RWPE1 (cell line): ENCODE data around the gene BOD1L1.

Source experiments
- CTCF ChIA-PET: fragments of 350-600 bp; sonication (Branson Sonifier 250); formaldehyde crosslinking; extraction: SDS; loops from one replicate; lab custom pipeline; 2021; lab: Yijun Ruan, JAX
- POLR2A ChIA-PET: fragments of 400-600 bp; formaldehyde crosslinking; extraction: SDS; loops from one replicate; lab custom pipeline; 2020; ENCODE audit warnings: antibody characterized with exemption; ENCODE audit not compliant: low non-redundant PET; lab: Yijun Ruan, JAX
- DNase-seq: peaks from one replicate; pipeline ENCODE4 v3.0.0; 2012; ENCODE audit warnings: low spot score
- H3K27ac ChIP-seq: fragments of 450-650 bp; 2 replicates; pipeline ENCODE4 v1.5.1; 2017
- CTCF ChIP-seq: fragments of 450-650 bp; conservative IDR thresholded peaks from 2 replicates; pipeline ENCODE4 v1.5.1; 2017; ENCODE audit warnings: low read depth, mild to moderate bottlenecking

BOD1L1 gene

GRCh38 chr4:13546142-13546940, 81.2 kb downstream of the BOD1L1 start:
- TF ChIP-seq CTCF, result no peak
- no peak for DNase-seq
- ChIA-PET POLR2A (no interaction called here), CTCF (interaction anchor here (0.6 to 0.7 kb wide), 2 partner anchors 24 to 120 kb away, joined by 4 read pairs; no protein-coding TSS in a partner anchor)
- H3K27ac ChIP-seq, result no peak overlapping the region

- CTCF ChIA-PET, result no interaction called here
Observed at GRCh38 chr4:13545394-13545808, 82.1 kb downstream of the BOD1L1 start.

GRCh38 chr4:13544606-13545393, 82.7 kb downstream of the BOD1L1 start:
- POLR2A ChIA-PET, result no interaction called here
- no peak for TF ChIP-seq CTCF
- H3K27ac ChIP-seq, result no peak overlapping the region

More at GRCh38 chr4:13545394-13545808, 82.1 kb downstream of the BOD1L1 start:
- no peak for DNase-seq
- POLR2A ChIA-PET, result no interaction called here
- TF ChIP-seq CTCF, result no peak
- H3K27ac ChIP-seq, result no peak overlapping the region

GRCh38 chr4:13543839-13544605, 83.5 kb downstream of the BOD1L1 start, which contains the start of gene NKX3-2:
NKX3-2 (minus strand) TSS chr4:13544508; CDS start chr4:13544414, 94 bp downstream.
- CTCF ChIA-PET, result no interaction called here
- DNase-seq, result no peak

More at GRCh38 chr4:13544606-13545393, 82.7 kb downstream of the BOD1L1 start:
- DNase-seq, result peak; percentile 68
- CTCF ChIA-PET, result no interaction called here

GRCh38 chr4:13543032-13543838, 84.3 kb downstream of the BOD1L1 start:
- no peak for TF ChIP-seq CTCF
- POLR2A ChIA-PET, result no interaction called here
- CTCF ChIA-PET, result interaction anchor here (0.5 kb wide), 1 partner anchor 36 kb away, joined by 3 read pairs; no protein-coding TSS in a partner anchor
- no peak overlapping the region for H3K27ac ChIP-seq
- no peak for DNase-seq

More at GRCh38 chr4:13543839-13544605, 83.5 kb downstream of the BOD1L1 start, which contains the start of gene NKX3-2:
- TF ChIP-seq CTCF, result no peak
- POLR2A ChIA-PET, result no interaction called here
- H3K27ac ChIP-seq, result no peak within 1 kb of the TSS
